NCI-H345 treated with DMSO at 0.1 percent for 48 hours (cell line): Measurements from ENCODE around the gene SEPTIN2.
"Not testable (repeated sequence)": the region's sequence is repeated elsewhere in the genome, so short reads cannot be mapped to it uniquely, and the experiment has no call there.

Experiments used
- DNase-seq: peaks from one replicate; lab custom pipeline; 2025; ENCODE audit not compliant: unreplicated experiment; lab: John Stamatoyannopoulos, UW

The SEPTIN2 gene

DNA sequence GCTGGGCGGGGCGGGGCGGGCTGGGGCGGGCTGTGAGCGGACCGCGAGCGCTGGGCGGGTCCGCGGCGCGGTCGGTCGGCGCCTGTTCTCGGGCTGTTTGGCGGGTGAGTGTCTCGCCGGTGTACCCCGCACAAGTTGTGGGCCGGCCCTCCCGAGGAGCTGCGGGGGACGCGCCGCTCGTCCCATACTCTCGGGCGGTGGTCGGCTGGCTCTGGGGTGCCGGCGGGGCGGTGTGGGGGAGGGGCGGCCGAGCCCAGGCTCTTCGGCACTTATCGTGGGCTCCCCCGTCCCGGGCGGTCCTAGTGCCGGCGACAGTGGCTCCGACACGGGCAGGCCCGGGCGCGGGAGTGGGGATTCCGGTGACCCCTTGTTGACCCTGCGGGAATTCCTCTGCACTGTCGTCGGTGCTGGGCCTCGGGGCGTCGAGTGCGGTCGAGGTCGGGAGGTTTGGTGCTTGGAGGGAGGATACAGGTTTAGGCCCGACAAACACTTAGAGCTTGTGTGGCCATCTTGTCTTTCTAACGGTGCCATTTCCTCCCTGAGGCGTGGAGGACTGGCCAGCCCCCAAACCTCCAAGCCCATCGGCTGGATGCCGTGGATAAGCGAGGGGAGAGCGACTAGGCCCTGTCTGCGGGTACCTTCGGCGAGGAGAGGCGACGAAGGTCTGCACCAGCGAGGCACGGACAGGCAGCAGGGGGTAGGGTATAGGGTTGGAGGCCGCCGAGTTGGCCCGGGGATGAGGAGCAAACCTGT is at the start of gene SEPTIN2:
TSS of gene SEPTIN2 (plus strand) at position 47 of the 753 bp plus-strand sequence. CDS start 8,308 bp downstream, outside the sequence.
- DNase-seq, result no peak

DNA sequence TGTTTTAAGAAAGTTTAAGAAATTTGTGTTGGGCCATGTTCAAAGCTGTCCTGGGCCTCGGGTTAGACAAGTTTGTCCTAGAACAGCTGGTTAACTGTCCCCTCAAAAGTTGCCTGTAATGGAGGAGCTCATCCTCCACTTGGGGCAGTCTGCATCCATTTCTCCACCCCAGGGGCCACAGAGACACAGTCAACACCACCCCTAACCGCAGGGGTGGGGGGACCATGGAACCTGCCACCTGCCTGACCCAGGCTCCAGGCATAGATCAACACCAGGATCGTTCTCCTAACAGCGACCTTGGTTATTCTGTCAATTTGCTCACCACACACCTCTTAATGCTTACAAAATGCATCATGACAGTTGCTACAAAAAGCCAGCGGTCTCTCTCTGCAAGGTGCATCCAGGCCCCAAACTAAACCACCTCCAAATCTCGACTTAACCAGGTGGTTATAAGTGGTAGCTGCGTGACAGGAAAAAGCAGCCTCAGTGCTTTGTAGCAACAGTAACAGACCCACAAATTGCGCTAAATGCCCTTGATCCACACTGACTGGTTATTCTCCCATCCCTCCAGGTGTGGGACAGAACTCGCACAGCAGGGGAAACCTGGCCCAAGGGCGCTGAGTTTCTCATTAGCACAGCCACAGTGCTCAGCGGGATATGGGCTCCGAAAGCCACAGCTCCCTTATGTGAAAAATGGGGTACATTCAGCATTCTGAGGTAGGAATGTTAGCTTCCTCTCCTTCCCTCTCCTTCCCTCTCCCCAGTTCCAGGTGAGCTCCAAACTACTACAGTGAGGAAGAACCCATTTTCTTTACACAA is 48.3 kb upstream of the SEPTIN2 start:
- DNase-seq, result no peak

DNA sequence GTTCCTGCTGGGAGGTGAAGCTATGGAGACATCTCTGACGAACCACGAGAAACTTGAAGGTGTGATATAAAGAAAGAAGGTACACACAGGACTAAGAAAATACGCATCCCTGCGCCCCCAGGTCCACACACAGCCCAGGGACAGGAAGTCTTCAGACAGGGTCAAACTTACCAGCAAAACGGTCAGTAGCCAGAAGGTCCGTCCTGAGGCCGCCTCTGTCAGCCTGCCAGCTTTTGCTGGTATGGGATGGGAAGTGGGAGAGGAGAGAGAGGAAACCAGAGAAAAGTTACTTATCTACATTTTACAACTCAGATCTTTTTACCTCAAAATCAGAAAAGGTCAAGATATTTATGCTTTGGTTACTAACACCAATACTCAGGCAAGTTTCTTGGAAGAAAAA is 47.4 kb upstream of the SEPTIN2 start:
- DNase-seq, result no peak

DNA sequence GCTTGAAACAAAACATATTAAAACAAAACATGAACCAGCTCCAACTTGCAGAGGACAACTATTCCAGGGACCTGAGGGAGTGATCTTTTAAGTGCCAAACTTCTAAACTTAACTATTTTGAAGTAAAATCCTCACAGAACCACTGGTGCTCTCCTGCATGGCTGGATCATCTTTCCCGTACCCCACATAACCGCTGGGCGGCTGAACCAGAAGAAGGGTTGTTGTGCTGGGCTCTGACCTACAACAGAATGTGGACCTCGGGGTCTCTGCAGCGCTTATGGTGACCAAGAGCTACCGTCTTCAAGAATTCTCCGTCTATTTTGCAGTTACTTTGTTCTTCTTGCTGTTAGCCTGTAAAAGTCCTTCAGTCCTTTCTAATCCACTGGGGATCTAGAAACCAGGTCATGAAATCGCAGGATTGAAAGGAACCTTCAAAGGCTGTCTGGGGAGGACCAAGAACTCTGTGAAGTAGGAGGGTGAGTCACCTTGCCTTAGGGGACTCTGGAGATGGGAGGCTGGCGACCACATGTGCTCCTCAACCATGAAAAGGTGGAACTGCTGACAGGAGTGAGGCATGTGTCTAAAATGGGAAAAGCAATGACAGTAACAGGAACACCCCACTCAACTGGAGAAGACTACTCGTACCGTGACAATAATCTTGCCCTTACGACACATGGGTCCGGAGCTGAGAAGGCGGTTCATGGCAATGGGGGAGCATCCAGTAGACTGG is 46.8 kb upstream of the SEPTIN2 start:
- no peak for DNase-seq

DNA sequence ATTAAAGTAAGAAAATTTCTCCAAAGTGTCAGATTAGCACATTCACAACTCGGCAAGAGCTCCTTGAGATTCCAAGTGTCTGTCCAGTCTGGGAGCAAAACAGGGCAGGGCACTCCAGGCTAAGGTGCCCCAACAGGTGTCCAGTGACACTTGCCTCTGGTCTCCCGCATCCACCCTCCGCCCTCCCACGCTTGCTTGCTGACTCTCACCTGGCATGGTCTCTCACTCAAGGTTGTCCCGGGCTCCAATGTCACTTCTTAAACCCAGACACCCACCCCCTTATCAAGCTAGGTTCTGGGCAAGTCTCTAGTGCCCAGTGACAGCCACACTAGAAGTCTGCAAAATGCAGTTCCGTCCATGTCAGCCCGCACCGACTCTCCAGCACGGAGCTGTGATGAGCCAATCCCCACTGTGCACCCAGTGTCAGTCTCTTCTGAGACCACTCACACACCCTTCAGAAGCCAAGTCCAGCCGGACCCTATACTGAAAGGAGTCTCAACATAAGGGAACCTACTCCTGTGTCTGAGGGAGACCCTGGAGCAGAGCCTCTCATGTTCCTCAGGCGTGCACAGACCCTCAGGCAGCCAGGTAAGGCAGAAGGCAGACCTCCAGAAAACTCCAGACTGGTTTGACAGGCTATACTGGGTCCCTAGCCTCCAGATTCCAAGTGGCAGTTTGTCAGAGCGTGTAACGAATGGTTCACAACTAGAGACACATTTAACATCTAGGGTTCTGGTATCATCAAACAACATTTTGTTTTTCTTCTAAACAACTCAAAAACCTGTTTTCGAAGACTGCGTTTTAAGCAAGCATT is 45.8 kb upstream of the SEPTIN2 start:
- DNase-seq, result no peak

DNA sequence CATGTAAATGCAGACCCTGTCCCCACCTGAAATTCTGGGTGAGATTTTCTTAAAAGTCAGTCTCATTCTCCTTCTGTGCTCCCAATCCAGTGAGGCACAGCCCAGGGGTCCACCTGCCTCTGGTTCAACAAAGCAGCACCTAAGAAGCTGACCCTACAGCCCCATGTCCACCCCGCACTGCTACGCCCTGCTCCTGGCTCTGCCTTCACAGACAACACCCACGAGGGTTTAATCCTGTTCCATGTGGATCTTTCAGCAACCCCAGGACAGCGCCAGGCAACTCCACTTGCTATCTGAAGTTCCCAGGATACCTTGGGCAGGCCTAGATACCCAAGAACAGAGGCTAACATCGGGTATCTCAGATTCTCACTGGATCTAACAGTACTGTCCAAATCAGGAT is 45.2 kb upstream of the SEPTIN2 start:
- DNase-seq, result no peak

DNA sequence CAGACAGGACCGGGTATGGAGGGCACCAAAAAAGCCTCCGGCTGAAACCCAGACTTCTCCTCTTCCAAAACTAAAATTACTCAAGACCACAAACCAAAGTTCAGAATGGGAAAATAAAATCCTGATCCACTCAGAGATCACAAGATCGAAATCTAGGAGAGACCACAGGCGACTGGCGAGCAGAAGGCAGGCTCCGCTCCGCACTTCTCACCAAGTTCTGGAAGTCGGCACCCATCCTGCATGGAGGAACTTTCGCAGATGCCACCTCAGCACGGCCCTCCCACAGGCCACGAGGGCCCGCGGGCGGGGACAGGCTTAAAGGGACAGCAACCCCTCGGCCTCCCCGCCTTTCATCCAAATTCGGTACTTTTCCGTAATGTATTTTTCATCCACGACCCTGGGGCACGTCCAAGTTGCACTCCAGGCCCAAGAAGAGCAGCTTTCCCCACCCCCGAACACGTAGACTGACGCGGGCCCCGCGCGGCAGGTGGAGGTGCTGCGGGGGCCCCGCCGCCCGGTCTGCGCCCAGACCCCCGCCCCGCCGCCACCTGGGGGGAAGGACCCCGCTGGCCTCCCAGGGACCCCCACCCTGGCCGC is 43.9 kb upstream of the SEPTIN2 start:
- no peak for DNase-seq

DNA sequence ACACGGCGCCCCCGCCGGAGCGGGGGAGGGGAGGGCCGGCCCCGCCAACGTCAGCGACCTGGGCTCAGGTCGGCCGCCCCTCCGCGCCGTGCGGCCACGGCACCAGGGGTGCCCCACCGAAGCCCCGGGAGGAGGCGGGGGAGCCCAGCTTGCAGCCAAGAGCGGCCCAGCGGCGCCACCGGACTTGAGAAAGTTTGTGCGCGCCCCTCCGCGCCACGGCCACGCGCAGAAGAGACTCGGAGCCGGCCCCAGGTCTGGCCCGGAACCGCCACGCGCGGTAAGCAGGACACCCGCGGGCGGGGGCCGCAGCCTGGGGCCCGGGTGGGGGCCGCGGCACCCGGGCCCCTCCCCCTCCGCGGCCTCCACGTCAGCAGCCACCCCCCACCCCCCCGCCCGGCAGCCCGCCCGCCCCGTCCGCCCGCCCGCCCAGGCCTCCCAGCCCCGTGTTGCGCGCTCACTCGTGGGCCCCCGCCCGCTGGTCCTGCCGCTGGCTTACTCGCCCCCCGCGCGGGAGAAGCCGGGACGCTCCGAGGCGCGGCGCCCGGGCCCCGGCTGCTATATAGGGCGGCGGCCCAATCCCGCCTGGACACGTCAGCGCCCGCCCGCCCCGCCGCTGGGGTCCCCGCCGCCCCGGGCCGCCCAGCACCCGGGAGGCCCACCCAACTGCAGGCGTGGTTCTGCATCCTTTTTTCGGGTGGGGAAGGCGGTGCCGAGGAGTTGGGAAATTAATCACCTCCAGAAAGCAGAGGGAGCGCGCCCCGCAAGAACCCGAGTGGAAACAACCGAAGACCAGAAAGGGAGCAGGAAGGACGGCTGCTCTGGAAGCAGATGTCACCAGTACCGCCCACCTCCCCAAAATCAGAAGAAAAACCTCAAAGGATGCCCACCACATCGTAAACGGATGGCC is 43.2 kb upstream of the SEPTIN2 start:
- peak; percentile 25 for DNase-seq

DNA sequence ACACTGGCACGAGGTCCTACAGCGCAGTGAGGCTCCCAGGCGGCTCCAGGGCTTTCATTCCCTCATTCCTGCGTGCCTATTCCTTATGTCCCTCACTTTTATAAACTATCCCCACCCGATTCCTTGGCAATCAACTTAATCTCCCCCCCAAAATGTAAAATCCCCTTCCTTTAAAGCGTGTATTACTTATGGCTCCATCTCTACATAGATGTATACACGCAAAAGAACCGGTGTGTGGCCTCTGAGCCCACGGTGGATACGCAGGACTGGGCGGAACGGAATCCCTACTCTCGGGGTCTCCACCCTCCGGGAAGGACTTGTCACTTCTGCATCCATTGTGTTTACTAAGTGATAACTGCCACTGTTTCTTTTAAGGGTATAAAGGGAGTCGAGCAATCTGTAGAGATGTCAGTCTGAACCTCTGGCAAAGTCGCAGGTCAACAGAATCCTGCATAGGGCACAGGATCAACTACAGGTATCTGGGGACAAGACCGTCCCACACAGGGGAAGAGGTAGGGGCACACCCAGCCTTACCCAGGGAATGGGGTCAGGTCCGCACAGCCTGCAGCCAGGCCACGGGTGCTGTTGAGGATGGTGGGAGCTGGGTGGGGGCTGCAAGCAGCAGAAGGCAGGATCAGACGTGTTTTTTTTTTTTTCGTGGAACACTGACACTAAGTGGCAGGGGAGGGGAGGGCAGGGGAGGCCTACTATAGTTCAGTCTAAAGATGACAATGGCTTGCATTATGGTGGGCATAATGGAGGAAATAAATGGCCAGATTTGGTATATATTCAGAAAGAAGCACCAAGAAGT is 42.3 kb upstream of the SEPTIN2 start:
- DNase-seq, result no peak

DNA sequence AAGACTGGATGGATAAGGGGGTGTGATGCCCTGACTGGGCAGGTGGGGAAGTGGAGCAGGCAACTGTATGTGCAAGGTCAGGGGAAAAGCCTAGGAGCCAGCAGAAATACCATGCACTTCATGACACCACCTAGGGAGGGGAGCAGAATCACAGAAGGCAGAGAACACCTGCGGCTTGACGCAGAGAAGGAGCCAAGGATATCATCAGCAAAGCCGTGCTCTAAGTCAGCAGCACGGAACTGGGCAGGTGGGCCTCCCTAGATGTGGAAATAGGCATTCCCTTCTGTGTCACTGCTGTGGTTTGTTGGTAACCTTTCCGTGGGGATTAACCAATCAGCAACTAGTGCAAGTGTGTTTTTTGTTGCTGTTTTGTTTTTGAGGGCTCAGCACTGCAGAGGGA is 41.6 kb upstream of the SEPTIN2 start:
- no peak for DNase-seq

GRCh38 chr2:241275504-241275903 is 40.2 kb upstream of the SEPTIN2 start:
- no peak for DNase-seq

DNA sequence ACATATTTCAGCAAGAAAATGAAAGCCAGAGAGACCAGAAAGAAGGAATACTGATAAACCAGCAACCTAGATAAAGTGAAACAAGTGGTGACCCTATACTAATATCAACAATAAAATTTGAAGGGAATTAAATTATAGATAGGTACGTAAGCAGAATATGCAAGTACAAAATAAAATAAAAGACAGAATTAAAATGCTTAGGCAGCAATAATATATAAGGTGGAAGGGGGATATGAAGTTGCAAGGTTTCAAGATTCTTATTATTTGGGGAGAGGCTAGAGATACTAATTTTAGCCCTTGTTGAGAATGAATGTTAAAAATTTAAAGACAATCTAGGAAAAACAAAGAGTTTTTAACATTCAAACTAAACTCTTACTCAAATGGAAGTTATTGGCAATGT is 39.8 kb upstream of the SEPTIN2 start:
- DNase-seq, result no peak

GRCh38 chr2:241278306-241278705 is 37.4 kb upstream of the SEPTIN2 start:
- not testable (repeated sequence) for DNase-seq

DNA sequence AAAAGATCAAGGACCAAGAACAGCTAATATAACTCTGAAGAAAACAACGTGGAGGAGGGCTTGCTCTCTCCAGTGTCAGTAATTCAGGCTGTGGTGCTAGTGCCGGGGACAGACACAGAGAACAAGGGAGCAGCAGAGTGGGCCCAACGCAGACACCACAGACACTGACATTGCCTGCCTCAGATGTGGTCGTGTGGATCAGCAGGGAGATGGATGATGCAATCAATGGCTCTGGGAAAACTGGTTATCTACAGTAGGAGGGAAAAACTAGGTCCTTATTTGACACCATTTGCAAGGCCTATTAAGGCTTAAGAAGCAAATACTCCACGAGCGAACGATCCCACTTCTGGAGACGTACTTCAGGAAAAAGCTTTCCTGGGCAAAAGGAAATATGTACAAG is 36.3 kb upstream of the SEPTIN2 start:
- DNase-seq, result no peak

DNA sequence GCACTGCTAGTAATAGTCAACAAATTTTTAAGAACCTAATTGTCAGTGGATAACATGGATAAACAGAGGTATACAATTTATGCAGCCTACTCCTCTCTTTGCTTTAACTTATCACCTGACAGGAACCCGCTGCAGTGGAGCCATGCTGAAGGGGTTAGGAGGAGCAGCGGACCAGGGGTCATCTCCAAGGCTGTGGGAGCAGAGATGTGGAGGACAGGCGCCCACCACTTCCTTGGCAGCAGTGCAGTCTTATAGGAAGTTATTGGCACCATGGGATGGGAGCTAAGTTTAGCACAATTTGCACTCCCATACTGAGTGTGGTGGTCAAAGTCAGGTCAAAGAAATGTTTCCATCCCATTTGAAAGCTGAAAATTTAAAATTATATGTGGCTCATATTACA is 35.9 kb upstream of the SEPTIN2 start:
- DNase-seq, result no peak

DNA sequence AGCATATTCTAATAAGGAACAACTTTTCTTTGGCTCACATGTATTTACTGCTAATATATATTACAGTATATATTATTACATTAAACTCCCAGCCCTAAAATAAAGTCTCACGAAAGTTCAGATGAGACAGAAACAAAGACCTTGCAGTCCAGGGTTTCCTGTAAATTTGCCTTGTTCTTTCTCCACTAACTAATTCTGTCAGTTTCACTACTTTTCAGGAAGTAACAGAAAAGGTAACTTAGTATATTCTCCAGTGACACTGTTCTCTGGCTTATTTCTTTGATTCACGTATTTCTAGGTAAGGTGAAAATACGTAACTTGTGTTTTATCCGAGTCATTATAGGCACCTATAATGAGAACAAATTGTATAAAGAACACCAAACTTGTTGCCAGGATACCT is 35.4 kb upstream of the SEPTIN2 start:
- DNase-seq, result no peak

DNA sequence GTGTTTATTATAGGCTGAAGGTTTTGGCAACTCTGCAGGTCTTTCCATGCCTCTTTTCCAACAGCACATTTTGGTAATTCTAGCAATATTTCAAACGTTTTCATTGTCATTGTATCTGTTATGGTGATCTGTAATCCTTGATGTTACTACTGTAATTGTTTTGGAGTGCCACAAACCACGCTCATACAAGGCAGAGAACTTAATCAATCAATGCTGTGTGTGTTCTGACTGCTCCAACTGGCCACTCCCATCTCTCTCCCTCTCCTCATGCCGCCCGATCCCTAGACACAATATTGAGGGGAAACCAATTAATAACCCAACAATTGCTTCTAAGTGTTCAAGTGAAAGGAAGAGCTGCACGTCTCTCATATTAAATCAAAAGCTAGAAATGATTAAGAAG is 33.2 kb upstream of the SEPTIN2 start:
- no peak for DNase-seq

DNA sequence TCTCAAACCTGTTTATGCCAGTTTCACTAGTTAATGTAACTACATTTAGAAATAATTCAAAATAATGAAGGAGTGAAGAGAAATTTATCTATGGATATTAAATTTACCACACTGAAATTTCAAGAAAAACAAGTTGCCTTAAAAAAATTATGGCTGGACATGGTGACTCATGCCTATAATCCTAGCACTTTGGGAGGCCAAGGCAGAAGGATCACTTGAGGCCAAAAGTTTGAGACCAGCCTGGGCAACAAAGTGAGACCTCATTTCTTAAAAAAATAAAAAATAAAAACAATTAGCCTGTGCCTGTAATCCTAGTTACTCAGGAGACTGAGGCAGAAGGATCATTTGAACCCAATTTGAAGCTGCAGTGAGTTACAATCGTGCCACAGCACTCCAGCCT is 30.1 kb upstream of the SEPTIN2 start:
- no peak for DNase-seq
